Pancreas (tissue), 10 donors: ENCODE data around the gene NRAS. TPM values are rescaled to one million over a fixed set of nuclear protein-coding genes. Genes with fewer than 3 reads are reported as not detected.

Experiments used
- ATAC-seq, 4 donors: fragments of 200-7000 bp; cut with Tn5 transposase; one replicate each; pipeline versions ENCODE4 v1.8.0 to v1.9.1; 2020; ENCODE audit warnings: mild to moderate bottlenecking in 4 of 4, moderate library complexity in 4 of 4
- DNase-seq, 6 donors: peaks; one replicate each; pipeline ENCODE4 v3.0.0-alpha.2; 2020
- FAIRE-seq: peaks from 2 replicates; lab custom pipeline; 2012; peaks lifted over from hg19 to GRCh38; lab: Jason Lieb, UNC
- H3K27ac ChIP-seq, 4 donors: fragments of 200-600 bp; sonication (generic); 1 replicate in 3 of 4; 2 replicates in 1 of 4; pipeline versions ENCODE4 v1.5.0 to v1.8.0; 2020
- H3K27me3 ChIP-seq, 4 donors: fragments of 200-600 bp; one replicate each; pipeline ENCODE4 v1.8.0; 2021
- H3K36me3 ChIP-seq, 3 donors: fragments of 200-600 bp; sonication (generic) in 1 of 3; one replicate each; pipeline versions ENCODE4 v1.5.0 to v1.8.0; 2020 to 2021
- H3K4me1 ChIP-seq, 3 donors: fragments of 200-600 bp; one replicate each; pipeline ENCODE4 v1.8.0; 2021
- H3K4me3 ChIP-seq, 4 donors: fragments of 200-600 bp; sonication (generic) in 2 of 4; one replicate each; pipeline versions ENCODE4 v1.5.0 to v1.8.0; 2020 to 2021
- H3K9me3 ChIP-seq, 4 donors: fragments of 200-600 bp; one replicate each; pipeline ENCODE4 v1.8.0; 2021
- WGBS, 2 donors: extraction: QIAGEN DNeasy Blood & Tissue Kit; methylation state at CpG; one replicate each; pipeline ENCODE4 v1.1.7; 2013; 5-methylcytosine and 5-hydroxymethylcytosine counted together
- intact Hi-C, 3 donors: fragments of 100-400 bp; cut with DNase I; formaldehyde crosslinking; loops; one replicate each; pipeline versions ENCODE4 v1.11.1 to v1.14.2; 2022
- polyA plus RNA-seq, 2 donors: library from polyadenylated mRNA; stranded (reverse); fragments of 200-250 nt; gene quantifications; one replicate each; pipeline ENCODE4 v1.2.3, GENCODE V29; 2013
- total RNA-seq, 6 donors: library from RNA; stranded (reverse); fragmentation: NEBNext Ultra II Directional in 4 of 6; extraction: Animal tissue kit (Norgen Biotek cat#: 25700) in 4 of 6; gene quantifications; one replicate each; pipeline versions ENCODE4 v1.2.1 to v1.2.4, GENCODE V29; 2021 to 2023
- TF ChIP-seq, protein P1 (sequence below), 4 donors: fragments of 200-600 bp; sonication (generic) in 3 of 4; IDR thresholded peaks; one replicate each; pipeline versions ENCODE4 v1.5.0 to v1.8.0; 2021; ENCODE audit warnings: antibody characterized with exemption in 4 of 4
- donor health status: healthy with polysubstance abuse.
- donor health status: DM: no; HTN: no; CAD: no; lungs with moderate emphysema.
- donor health status: DM: no; HTN: no; CAD: no.
- donor health status: control.
- donor health status: control.
- donor health status: Bipolar disorder and iron deficiency.
- donor health status: DM: yes; HTN: yes; CAD: no.
- donor health status: DM: no; HTN: no; CAD: no.
- donor health status: DM: no; HTN: no; CAD: no.
- donor health status: DM: yes; HTN: yes; CAD: no.

The NRAS gene
- total and polyA plus RNA-seq, 8 donors = 5.4 to 18.4 (median 9.5) TPM

DNA sequence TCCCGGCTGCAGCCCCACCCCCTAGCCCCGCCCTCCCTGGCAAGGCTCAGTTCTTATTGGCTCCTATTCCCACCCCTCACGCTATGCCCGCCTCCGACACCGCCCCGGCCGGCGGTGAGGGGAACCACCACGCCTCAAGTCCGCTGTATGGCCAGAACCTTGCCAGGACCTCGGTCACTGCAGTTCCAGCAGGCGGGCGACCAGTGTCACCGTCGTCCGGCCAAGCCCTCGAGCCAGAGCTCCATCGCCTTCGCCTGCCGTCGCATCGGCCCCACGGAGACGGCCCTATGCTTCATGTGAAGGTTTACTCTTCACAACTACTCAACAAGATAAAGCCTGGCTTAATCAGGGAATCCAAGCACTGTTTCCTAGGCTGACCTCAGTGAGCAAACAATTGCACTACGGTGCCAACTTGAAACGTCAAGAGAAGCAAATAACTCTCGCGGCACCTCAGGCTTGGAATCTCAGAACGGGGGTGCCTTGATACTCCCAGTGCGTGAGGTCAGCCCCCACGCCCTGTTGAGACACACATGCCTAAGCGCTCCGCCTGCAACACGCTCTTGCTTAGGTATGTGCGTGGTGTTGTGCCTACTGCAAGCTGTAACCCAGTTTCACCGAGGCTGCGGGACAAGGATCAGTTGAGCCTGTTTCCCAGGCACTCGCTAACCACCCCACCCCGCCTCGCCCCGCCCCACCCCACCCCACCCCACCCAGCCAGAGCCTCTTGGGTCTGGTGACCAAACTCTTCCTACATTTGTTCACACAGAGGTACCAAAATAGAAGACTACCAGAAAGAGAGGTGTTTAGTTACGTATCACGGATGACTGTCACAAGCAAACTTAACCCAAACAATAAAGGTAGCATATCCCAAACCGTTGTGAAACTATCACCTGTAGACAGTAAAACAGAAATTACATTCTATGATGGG, 46.2 kb downstream of the NRAS start:
- WGBS, 2 donors = 2 to 3% methylated on average over 43 to 45 of the region's 45 CpGs
- DNase-seq (peak; percentile 95 to 96 (median 96)), FAIRE-seq (no peak), ATAC-seq (peak; percentile 96 to 99 (median 98))
- Histone ChIP-seq H3K9me3 (no peaks in the 10 kb centered on the region), H3K4me3 (peak overlapping the region; percentile 60 to 86 (median 71)), H3K36me3 (no peaks in the 10 kb centered on the region), H3K27ac (peak overlapping the region; percentile 66 to 85 (median 76)), H3K4me1 (peaks cover 0 to 8% (median 0%) of the 10 kb centered on the region in 3 donors), H3K27me3 (no peaks in the 10 kb centered on the region)
- TF ChIP-seq, protein P1, sequence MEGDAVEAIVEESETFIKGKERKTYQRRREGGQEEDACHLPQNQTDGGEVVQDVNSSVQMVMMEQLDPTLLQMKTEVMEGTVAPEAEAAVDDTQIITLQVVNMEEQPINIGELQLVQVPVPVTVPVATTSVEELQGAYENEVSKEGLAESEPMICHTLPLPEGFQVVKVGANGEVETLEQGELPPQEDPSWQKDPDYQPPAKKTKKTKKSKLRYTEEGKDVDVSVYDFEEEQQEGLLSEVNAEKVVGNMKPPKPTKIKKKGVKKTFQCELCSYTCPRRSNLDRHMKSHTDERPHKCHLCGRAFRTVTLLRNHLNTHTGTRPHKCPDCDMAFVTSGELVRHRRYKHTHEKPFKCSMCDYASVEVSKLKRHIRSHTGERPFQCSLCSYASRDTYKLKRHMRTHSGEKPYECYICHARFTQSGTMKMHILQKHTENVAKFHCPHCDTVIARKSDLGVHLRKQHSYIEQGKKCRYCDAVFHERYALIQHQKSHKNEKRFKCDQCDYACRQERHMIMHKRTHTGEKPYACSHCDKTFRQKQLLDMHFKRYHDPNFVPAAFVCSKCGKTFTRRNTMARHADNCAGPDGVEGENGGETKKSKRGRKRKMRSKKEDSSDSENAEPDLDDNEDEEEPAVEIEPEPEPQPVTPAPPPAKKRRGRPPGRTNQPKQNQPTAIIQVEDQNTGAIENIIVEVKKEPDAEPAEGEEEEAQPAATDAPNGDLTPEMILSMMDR (IDR thresholded peaks at IDR 0.05) = peak in 1 of 4 donors; percentile 19
- intact Hi-C loops = no loop called here

DNA sequence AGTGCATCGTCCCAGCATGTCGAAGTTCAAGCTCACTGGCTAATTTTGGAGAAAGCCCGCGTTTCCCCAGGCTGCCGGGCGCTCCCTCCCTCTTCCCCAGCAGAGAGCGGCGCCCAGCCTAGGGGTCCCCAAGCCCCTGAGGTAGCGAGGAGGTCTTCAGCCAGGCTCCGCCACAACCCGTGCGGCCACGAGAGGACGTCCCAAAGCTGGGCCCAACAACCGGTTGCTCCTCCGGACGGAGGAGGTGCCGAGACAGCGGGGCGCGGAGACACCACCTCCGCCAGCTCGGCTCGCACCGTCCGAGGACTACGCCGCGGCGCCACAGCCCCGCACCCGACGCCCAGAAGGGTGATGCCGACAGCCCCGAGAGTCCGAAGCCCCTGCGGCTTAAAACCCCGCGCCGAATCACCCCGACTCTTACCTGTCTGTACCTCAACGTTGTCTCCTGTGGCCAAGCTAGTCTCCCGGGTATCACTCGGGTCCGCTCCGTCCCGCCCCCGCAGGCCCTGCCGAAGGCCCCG, 46.9 kb downstream of the NRAS start, which contains the start of gene DENND2C:
Gene DENND2C, minus strand, starts transcription at position 488 of the 521 bp plus-strand sequence. CDS start 44,065 bp downstream, outside the sequence.
- intact Hi-C loops = no loop called here
- ATAC-seq (peak; percentile 55 to 69 (median 64)), DNase-seq (no peak), FAIRE-seq (no peak)
- H3K27ac ChIP-seq = peak within 1 kb of the TSS; percentile 66 to 85 (median 76)
- TF ChIP-seq, protein P1 (IDR thresholded peaks at IDR 0.05) = no peak
- H3K36me3 ChIP-seq = no peaks in the 10 kb centered on the region
- H3K4me1 ChIP-seq = peaks cover 0 to 8% (median 0%) of the 10 kb centered on the region in 3 donors
- no peaks in the 10 kb centered on the region for H3K27me3 ChIP-seq
- H3K4me3 ChIP-seq = peak within 1 kb of the TSS; percentile 60 to 86 (median 71)
- H3K9me3 ChIP-seq = no peaks in the 10 kb centered on the region
- WGBS, 2 donors = 0 to 1% methylated on average over 40 to 50 of the region's 50 CpGs

DNA sequence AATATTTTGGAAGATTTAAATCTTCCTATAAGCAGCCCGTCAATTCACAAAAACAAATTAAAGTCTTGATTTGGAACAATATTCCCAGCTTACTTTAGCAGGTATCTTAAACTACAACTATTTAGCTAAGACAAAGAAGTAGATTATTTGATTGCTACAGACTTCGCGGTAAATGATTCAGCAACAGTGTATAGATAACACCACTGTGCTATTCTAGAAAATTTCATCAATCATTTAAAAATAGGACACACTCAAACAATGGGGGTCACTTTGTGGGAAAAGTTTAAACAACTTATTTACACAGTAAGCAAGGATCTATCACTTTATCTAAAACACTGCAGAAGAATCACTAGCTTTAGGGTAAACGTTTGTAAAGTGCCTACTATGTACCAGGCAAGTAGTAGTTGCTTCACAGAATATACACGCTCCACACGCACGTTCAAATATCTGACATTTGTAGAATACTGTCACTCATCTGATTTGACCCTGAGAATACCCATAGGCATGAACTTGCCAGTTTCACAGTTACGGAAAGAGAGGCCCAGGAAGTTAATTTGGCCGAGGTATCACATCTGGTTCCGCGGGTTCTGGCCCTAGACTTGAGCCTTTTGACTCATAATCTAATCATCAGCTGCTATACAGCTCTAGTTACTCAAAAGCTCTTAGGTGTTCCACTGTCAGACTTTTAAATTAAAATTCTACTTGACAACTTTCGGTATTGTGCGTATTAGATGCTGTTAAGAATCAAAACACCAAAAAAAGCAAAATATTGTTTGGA, 47.6 kb downstream of the NRAS start:
- no peaks in the 10 kb centered on the region for H3K9me3 ChIP-seq
- DNase-seq (peak in 2 of 6 donors; percentile 14 to 15), ATAC-seq (peak; percentile 14 to 40 (median 20)), FAIRE-seq (no peak)
- TF ChIP-seq, protein P1 (IDR thresholded peaks at IDR 0.05) = no peak
- H3K4me3 ChIP-seq = peak overlapping the region; percentile 60 to 86 (median 71)
- H3K27ac ChIP-seq = peak overlapping the region; percentile 66 to 85 (median 76)
- peaks cover 0 to 8% (median 0%) of the 10 kb centered on the region in 3 donors for H3K4me1 ChIP-seq
- H3K36me3 ChIP-seq = no peaks in the 10 kb centered on the region
- WGBS, 2 donors = 15 to 16% methylated on average over 13 of the region's 13 CpGs
- no peaks in the 10 kb centered on the region for H3K27me3 ChIP-seq
- intact Hi-C loops = no loop called here

DNA sequence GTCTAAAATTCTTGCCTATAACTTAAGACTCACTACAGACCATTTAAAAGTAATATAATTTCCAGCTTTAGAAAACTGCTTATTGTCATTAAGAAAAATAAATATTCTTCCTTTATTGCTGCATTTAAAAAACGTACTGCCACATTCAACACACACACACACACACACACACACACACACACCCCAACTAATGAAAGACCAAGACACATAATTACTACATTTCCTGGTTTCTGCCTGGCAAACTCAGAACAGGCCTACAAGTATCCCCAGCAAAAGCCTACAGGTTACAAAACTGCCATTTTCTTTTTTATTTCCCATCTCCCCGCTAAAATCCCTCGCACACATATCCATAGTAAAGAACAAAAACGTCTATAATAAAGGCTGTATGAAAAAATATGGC, 48.2 kb downstream of the NRAS start:
- no peak for ATAC-seq
- peak overlapping the region in 1 of 4 donors; percentile 86 for H3K4me3 ChIP-seq
- TF ChIP-seq, protein P1 (IDR thresholded peaks at IDR 0.05) = no peak
- DNase-seq = no peak
- H3K27me3 ChIP-seq = no peaks in the 10 kb centered on the region
- H3K36me3 ChIP-seq = no peaks in the 10 kb centered on the region
- H3K4me1 ChIP-seq = peaks cover 0 to 8% (median 0%) of the 10 kb centered on the region in 3 donors
- intact Hi-C loops = no loop called here
- H3K27ac ChIP-seq = peak overlapping the region in 1 of 4 donors; percentile 18
- FAIRE-seq = no peak
- H3K9me3 ChIP-seq = no peaks in the 10 kb centered on the region
- 62 to 73% methylated on average over 4 of the region's 4 CpGs for WGBS, 2 donors
